BJ (cell line): Measurements from ENCODE around the gene SLX4. TPM values are rescaled to one million over a fixed set of nuclear protein-coding genes. Genes with fewer than 3 reads are reported as not detected.

ENCODE experiments used
- CTCF ChIA-PET: fragments of 350-600 bp; formaldehyde crosslinking; extraction: SDS; loops from one replicate; lab custom pipeline; 2021; ENCODE audit warnings: antibody characterized with exemption, inconsistent platforms; lab: Yijun Ruan, JAX
- POLR2A ChIA-PET: fragments of 300-600 bp; sonication (Branson Sonifier 250); formaldehyde crosslinking; extraction: SDS; loops from one replicate; lab custom pipeline; 2021; ENCODE audit warnings: antibody characterized with exemption; lab: Charles Lee
- DNase-seq: peaks from one replicate; pipeline ENCODE4 v3.0.0-alpha.2; 2011; ENCODE audit warnings: low read depth
- H3K27me3 ChIP-seq: 2 replicates; pipeline ENCODE4 v1.6.0; 2011; ENCODE audit warnings: low read length; ENCODE audit not compliant: control insufficient read depth, insufficient read depth
- H3K36me3 ChIP-seq: 2 replicates; pipeline ENCODE4 v1.5.1; 2011; ENCODE audit warnings: low read length; ENCODE audit not compliant: control insufficient read depth, insufficient read depth
- H3K4me3 ChIP-seq: 2 replicates; pipeline ENCODE4 v1.5.1; 2011; ENCODE audit warnings: low read depth, mild to moderate bottlenecking, control low read depth, low read length
- polyA plus RNA-seq: library from polyadenylated mRNA; depleted of rRNA; stranded (reverse); fragments of >200 nt; gene quantifications from 2 replicates; pipeline ENCODE4 v1.2.3, GENCODE V29; 2011
- TF ChIP-seq, protein P1 (sequence below): IDR thresholded peaks from 2 replicates; pipeline ENCODE4 v1.5.1; 2011; ENCODE audit warnings: low read depth, mild to moderate bottlenecking, control low read depth, inconsistent platforms, low read length, moderate library complexity; ENCODE audit not compliant: insufficient read depth

SLX4 gene
- polyA plus RNA-seq, 1 experiment: 0.92 TPM

DNA sequence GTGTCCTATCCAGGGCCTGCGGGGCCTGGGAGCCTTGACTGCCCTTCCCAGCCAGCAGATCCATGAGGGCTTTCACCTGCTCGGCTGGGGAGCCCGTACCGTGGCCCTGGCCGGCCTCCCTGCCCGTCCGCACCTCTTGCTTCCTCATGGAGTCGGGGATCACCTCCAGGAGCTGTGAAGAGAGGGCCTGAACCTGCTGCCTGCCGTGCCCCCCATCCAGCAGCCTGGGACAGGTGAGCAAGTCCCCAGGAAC lies 46.6 kb downstream of the SLX4 start:
- H3K4me3 ChIP-seq: no peak overlapping the region
- CTCF ChIA-PET: no interaction called here
- POLR2A ChIA-PET: no interaction called here
- H3K36me3 ChIP-seq: no peaks in the 10 kb centered on the region
- DNase-seq: no peak
- H3K27me3 ChIP-seq: no peaks in the 10 kb centered on the region
- TF ChIP-seq, protein P1, sequence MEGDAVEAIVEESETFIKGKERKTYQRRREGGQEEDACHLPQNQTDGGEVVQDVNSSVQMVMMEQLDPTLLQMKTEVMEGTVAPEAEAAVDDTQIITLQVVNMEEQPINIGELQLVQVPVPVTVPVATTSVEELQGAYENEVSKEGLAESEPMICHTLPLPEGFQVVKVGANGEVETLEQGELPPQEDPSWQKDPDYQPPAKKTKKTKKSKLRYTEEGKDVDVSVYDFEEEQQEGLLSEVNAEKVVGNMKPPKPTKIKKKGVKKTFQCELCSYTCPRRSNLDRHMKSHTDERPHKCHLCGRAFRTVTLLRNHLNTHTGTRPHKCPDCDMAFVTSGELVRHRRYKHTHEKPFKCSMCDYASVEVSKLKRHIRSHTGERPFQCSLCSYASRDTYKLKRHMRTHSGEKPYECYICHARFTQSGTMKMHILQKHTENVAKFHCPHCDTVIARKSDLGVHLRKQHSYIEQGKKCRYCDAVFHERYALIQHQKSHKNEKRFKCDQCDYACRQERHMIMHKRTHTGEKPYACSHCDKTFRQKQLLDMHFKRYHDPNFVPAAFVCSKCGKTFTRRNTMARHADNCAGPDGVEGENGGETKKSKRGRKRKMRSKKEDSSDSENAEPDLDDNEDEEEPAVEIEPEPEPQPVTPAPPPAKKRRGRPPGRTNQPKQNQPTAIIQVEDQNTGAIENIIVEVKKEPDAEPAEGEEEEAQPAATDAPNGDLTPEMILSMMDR: no peak

DNA sequence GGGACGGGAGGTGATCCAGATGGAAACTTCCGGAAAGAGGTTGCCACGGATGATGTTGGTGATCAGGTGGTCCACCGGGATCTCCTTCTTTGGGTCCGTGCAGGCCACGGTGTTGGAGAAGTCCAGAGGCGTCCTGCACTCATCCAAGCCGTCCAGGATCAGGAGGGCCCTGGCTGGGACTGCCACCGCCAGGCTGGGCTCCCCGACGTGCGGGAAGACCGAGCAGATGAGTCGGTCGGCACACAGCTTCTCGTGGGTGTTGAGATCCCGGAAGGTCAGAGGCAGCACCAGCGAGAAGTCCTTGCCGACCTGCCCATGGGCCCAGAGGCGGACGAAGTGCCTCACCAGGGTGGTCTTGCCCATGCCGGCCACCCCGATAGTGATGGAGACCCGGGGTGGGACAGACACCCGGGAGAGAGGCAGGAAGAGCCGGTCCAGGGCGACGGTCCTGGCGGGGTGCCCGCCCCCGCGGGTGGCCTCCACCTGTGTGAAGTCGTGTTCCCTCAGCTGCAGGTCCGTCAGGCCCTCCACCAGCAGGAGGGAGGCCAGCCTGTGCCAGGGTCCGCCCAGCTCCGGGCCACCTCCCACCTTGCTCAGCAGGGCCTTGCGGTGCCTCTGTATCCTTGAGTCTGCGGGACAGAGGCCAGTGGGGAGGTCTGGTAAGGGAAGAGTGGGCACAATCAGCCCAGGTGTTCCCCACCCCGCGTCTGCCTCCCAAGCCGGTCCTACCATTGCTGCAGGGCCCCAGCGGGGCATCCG lies 47.1 kb downstream of the SLX4 start:
- Histone ChIP-seq H3K36me3 (no peaks in the 10 kb centered on the region), H3K27me3 (no peaks in the 10 kb centered on the region), H3K4me3 (no peak overlapping the region)
- TF ChIP-seq, protein P1: no peak
- POLR2A ChIA-PET: no interaction called here
- DNase-seq: no peak
- CTCF ChIA-PET: no interaction called here

DNA sequence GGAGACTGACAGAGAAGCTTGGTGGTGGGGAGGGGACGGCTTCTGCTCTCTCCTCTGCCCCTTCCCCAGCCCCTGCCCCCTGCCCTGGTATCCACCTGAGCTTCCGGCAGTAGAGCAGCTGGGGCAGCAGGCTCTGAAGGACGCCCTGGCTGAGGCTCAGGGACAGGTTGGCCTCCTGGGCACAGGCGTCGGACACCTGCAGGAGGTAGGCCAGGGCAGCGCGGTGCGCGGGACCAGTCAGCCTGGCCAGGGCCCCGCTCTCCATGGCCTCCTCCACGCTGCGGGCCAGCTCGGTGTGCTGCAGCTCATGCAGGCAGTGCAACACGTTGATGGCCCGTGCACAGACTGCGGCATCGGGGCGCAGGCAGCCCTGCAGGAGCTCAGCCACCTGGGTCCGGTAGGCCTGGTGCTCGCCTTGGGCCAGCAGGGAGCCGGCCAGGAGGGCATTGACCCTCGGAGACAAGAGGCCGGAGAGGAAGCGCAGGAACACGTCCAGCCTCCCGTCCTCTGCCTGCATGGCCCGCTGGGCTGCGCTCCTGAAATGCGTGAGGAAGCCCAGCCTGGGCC lies 48.4 kb downstream of the SLX4 start:
- Histone ChIP-seq H3K36me3 (no peaks in the 10 kb centered on the region), H3K27me3 (no peaks in the 10 kb centered on the region), H3K4me3 (no peak overlapping the region)
- DNase-seq: no peak
- ChIA-PET CTCF (interaction anchor here (0.7 kb wide), 1 partner anchor 33 kb away, joined by 3 read pairs; no protein-coding TSS in a partner anchor), POLR2A (interaction anchor here (0.5 kb wide), 1 partner anchor 617 kb away, joined by 3 read pairs; no protein-coding TSS in a partner anchor)
- TF ChIP-seq, protein P1: no peak

DNA sequence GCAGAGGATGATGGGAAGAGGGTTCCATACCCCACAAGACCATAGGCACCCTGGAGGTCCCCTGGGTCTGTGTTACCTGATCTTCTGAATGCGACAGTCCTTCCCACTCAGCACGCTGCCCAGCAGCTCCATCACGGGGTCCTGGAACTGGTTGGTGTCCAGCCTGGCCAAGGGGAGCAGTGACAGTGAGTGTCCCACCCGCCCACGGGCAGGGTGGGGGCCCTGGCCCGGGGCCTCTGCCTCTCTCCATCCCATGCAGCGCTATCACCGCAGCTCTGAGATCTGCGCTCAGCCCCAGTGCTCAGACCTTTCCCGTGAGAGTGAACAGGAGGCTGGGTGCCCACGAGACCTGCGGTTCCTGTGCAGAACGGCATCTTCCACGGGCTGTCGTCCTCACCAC lies 49.8 kb downstream of the SLX4 start:
- H3K36me3 ChIP-seq: no peaks in the 10 kb centered on the region
- H3K4me3 ChIP-seq: no peak overlapping the region
- ChIA-PET POLR2A (interaction anchor here (0.5 kb wide), 1 partner anchor 422 kb away, joined by 3 read pairs; no protein-coding TSS in a partner anchor), CTCF (no interaction called here)
- no peak for DNase-seq
- H3K27me3 ChIP-seq: 0 out of 2 replicates have a peak, but pooled peaks cover 3% of the 10 kb centered on the region
- TF ChIP-seq, protein P1: no peak

DNA sequence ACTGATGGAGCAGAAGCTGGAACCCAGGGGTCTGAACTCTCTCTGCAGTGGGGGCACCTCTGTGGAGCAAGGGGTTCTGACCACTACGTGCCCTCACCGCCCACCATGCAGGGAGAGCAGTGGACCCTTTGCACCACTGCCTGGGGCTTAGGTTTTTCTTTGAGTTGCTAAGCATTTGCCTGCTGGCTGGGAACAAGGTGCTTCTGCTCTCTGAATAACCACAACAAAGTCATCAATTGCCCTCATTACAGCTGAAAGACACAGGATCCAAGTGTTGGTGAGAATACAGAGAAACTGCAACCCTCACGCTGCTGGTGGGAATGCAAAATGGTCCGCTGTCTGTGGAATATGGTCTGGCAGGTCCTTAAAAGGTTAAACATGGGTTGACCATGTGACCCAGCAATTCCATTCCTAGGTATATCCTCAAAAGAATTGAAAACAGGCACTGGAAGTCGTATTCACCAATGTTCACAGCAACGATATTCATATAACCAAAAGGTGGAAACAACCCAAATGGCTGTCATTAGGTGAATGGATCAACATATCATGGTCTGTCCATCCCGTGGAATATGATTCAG lies 57.0 kb downstream of the SLX4 start:
- H3K27me3 ChIP-seq: peaks cover 6% of the 10 kb centered on the region
- POLR2A ChIA-PET: no interaction called here
- no peaks in the 10 kb centered on the region for H3K36me3 ChIP-seq
- no peak for DNase-seq
- no peak overlapping the region for H3K4me3 ChIP-seq
- CTCF ChIA-PET: no interaction called here
- TF ChIP-seq, protein P1: no peak
